Stimulated activated CD4-positive, alpha-beta T cell treated with anti-CD3 and anti-CD28 coated beads, Interleukin-4, amount 100 ng/mL, for 1 hour (primary cell): ENCODE data around the gene PRDM11.
A peak's percentile ranks its signal among the peaks of the same experiment; 100 is the strongest.
"Not testable (repeated sequence)": the region's sequence is repeated elsewhere in the genome, so short reads cannot be mapped to it uniquely, and the experiment has no call there.

Experiments
- DNase-seq: peaks from one replicate; pipeline ENCODE4 v3.0.0-alpha.2; 2020

PRDM11 gene

GRCh38 chr11:45146072-45147016, at the start of gene PRDM11:
Gene PRDM11 (plus strand): TSS chr11:45146639. CDS start chr11:45181767, 35,128 bp downstream.
- DNase-seq: peak; percentile 22

- DNase-seq: peak; percentile 34
These were observed 48.5 kb upstream of the PRDM11 start for GRCh38 chr11:45097721-45098493.

GRCh38 chr11:45098929-45099328, 47.5 kb upstream of the PRDM11 start:
- no peak for DNase-seq

DNA sequence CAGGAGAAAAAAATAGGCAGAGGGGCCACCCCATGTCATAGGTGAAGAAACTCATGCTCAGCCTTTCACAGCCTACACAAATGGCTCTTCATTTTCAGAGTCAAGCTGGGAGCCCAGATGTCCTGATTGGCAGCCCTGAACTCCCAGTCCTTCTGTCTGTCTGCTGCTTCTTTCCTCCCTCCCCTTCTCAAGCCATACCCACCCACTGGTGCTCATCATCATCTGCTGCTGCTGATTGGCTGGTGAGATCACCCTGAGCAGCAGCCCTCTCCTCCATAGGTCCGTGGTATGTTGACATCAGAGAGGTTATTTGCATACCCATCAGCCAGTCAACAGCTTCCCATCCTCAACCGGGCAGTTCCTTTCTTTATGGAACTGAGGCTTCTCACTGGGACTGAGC, 46.1 kb upstream of the PRDM11 start:
- DNase-seq: no peak

- DNase-seq: no peak
These were observed 44.1 kb upstream of the PRDM11 start for GRCh38 chr11:45102361-45102809.

DNA sequence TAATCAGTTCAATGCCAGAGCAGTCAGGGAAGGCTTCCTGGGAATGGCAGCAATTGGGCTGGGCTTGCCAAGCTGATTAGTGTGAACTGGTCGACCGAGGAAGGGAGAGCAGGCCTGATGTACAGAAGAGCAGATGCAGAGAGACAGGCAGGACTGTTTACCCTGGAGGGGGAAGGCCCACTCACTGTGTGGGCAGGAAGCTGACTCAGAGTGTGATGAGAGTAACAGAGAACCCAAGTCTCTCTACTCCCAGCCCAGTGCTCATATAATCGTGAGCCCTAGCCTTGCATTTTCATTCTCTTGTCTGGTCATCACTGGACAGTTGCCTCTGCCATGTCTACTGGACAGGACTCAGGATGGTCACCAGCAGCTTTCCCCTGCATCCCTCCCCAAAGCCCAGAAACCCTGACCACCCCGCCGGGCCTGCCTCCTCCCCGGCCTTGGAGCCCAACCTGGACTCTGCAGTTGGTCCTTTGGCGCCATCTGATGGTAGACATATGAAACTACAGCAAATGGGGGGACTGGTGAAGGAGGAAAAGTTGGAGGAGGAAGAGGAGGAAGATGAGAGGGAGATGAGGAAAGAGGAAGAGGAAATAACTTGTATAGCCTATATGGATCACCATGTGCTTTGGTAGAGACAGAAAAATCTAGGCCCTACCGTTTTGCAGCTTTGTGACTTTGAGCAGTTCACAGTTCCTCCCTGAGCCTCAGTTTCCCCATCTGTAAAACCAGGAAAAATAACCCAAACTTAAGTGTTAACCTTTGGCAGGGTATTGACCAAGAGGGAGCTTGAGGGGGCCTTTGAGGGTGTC, 43.4 kb upstream of the PRDM11 start:
- DNase-seq: peak; percentile 63

- no peak for DNase-seq
These were observed 42.2 kb upstream of the PRDM11 start for GRCh38 chr11:45104006-45104789.

GRCh38 chr11:45104790-45105084, 41.7 kb upstream of the PRDM11 start:
- DNase-seq: no peak

DNA sequence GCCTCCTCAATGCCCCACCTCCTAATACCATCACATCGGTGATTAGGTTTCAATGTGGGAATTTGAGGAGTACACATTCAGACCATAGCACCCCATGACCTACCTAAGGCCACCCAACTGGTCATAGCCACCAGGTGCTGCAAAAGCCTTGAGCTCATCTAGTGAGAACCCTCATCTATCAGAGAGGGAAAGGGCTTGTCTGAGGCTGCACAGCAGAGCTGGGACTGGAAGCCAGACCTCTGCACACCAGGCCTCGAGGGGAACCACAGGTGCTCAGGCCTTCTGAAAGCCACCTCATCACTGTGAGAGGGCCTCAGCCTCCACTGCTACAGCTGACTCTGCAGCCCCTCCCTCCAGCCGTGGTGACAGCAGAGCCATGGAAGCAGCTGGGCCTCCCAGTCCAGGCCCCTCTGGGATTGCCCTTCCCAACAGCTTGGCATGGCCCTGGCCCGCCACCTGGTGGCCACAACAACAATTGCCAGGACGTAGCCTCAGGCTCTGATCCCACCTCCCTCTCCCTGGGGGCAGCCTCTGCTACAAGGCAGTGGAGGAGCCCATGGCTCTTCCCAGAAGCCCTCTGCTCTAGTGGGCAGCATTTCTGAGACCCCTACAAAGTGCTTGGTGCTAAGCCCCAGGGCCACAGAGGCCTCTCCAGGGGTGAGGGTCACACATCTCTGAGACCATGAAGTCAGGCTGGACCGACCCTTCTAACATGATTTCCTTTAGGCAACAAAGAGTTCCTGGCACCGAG, 41.0 kb upstream of the PRDM11 start:
- DNase-seq: peak; percentile 65

DNA sequence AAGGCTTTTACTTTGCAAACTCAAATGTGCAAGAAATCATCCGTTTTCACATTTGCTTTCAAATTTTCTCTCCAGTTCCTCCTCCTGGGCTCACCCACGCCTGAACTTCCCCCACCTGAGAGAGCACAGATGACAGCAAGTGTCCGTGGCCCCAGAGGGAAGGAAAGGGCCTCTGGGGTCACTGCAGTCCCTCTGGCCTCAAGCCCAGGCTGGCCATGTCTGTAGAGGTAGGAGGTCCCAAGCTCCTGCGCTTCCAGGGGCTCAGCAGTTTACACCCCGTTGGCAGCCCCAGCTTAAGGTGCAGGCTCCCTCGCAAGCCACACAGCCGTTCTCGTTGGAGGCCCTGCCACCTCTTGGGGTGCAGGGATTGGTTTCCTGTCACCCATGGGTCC, 40.5 kb upstream of the PRDM11 start:
- DNase-seq: no peak

DNA sequence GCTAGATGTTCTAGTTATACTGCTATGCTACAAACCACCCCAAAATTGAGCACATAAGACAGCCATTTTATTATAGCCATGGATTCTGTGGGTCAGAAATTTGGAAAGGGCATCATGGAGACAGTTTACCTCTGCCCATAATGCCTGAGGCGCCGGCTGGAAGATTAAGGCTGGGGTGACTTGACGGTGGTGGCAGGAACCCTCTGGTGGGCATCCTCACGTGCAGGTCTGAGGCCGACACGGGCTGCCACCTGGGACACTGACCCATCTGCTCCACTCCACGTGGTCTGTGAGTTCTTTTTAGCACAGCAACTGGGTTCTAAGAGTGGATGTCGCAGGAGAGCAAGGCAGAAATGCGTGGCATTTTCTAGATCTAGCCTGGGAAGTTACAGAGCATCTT, 40.0 kb upstream of the PRDM11 start:
- DNase-seq: no peak

DNA sequence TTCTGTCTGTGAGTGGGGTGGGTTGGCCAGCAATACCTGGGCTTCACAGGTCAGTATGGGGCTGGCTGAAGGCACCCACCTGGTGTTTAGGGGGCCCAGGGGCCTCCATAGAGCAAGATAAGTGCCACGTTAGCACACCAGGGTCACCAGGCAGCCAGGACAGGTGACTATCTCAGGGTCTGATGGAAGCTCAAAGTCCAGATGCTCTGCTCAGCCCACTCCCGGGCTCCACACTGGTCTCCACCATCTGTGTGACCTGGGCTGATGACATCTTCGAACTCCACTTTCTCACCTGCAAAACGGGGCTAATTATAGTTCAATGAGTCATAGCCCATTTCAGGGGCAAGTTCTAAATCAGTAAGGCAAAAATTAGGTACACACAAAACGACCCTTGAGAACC, 39.4 kb upstream of the PRDM11 start:
- DNase-seq: no peak

GRCh38 chr11:45108070-45109064, 38.1 kb upstream of the PRDM11 start:
- DNase-seq: no peak

GRCh38 chr11:45109400-45109799, 37.0 kb upstream of the PRDM11 start:
- no peak for DNase-seq

GRCh38 chr11:45110562-45110961, 35.9 kb upstream of the PRDM11 start:
- DNase-seq: no peak

DNA sequence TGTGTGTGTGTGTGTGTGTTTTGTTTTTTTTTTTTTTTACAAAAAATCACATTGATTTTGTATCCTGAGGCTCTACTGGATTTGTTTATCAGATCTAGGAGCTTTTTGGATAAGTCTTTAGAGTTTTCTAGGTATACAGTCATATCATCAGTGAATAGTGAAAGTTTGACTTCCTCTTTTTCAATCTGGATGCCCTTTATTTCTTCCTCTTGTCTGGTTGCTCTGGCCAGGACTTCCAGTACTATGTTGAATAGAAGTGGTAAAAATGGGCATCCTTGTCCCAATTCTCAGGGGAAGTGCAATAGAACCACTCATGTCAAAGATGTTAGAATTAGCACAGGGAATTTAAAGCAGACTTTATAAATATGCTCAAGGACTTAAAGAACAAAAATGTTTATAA, 32.6 kb upstream of the PRDM11 start:
- DNase-seq: no peak

DNA sequence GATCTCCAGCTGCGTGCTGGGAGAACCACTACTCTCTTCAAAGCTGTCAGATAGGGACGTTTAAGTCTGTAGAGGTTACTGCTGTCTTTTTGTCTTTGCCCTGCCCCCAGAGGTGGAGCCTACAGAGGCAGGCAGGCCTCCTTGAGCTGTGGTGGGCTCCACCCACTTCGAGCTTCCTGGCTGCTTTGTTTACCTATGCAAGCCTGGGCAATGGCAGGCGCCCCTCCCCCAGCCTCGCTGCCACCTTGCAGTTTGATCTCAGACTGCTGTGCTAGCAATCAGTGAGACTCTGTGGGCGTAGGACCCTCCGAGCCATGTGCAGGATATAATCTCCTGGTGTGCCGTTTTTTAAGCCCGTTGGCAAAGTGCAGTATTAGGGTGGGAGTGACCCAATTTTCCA, 18.6 kb upstream of the PRDM11 start:
- DNase-seq: not testable (repeated sequence)

DNA sequence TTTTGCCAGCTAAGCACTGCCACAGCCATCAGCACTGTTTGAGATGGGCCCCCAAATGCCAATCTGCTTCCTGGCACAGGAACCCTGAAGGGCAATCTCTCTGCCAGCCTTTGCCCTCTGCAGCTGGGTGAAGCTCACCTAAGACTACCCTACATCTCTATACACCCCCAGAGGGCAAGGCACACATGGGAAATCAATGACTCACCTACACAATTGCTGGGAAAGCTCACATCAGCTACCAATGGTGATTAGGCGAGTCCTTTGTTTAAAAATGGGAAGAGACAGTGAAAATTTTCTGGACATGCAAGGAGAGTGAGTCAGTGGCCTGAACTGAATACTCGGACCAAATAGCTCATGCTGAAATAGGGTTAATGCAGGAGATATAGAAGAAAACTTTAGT, 12.6 kb upstream of the PRDM11 start:
- no peak for DNase-seq

GRCh38 chr11:45141171-45141570, 5.3 kb upstream of the PRDM11 start:
- no peak for DNase-seq

GRCh38 chr11:45141631-45142030, 4.8 kb upstream of the PRDM11 start:
- no peak for DNase-seq
